HEK293T (cell line): Measurements from ENCODE around the gene OSBPL2.

Source experiments
- ARNT ChIP-seq: fragments of 450-650 bp; IDR thresholded peaks from 2 replicates; pipeline ENCODE4 v1.6.1; 2017; ENCODE audit warnings: mild to moderate bottlenecking
- BHLHE40 ChIP-seq: fragments of 450-650 bp; IDR thresholded peaks from 2 replicates; pipeline ENCODE4 v1.6.1; 2016; ENCODE audit warnings: mild to moderate bottlenecking, moderate library complexity, borderline replicate concordance
- FOXA1 ChIP-seq: fragments of 450-650 bp; IDR thresholded peaks from 2 replicates; pipeline ENCODE4 v1.6.1; 2016; ENCODE audit warnings: mild to moderate bottlenecking
- FOXK2 ChIP-seq: fragments of 450-650 bp; IDR thresholded peaks from 2 replicates; pipeline ENCODE4 v1.6.1; 2016; ENCODE audit warnings: mild to moderate bottlenecking
- FOXM1 ChIP-seq: fragments of 450-650 bp; IDR thresholded peaks from 2 replicates; pipeline ENCODE4 v1.6.1; 2017; ENCODE audit warnings: mild to moderate bottlenecking, borderline replicate concordance
- LEF1 ChIP-seq: fragments of 450-650 bp; IDR thresholded peaks from 2 replicates; pipeline ENCODE4 v1.6.1; 2017; ENCODE audit warnings: mild to moderate bottlenecking, borderline replicate concordance
- PKNOX1 ChIP-seq: fragments of 450-650 bp; IDR thresholded peaks from 2 replicates; pipeline ENCODE4 v1.6.1; 2016
- SP1 ChIP-seq: fragments of 450-650 bp; IDR thresholded peaks from 2 replicates; pipeline ENCODE4 v1.6.1; 2017
- ZNF384 ChIP-seq: fragments of 450-650 bp; IDR thresholded peaks from 2 replicates; pipeline ENCODE4 v1.6.1; 2016

- TF ChIP-seq ARNT (no peak), FOXK2 (no peak), FOXM1 (no peak), PKNOX1 (no peak), LEF1 (no peak), SP1 (no peak), ZNF384 (no peak), FOXA1 (no peak), BHLHE40 (no peak)
These were observed 60.4 kb downstream of the OSBPL2 start for GRCh38 chr20:62298577-62299249.
